Measurements from ENCODE around the gene NEK5.
"Not testable (repeated sequence)": the region's sequence is repeated elsewhere in the genome, so short reads cannot be mapped to it uniquely, and the experiment has no call there.

NEK5 gene

GRCh38 chr13:52128714-52129700, at the start of gene NEK5:
NEK5 (minus strand) TSS chr13:52129073; CDS start chr13:52127482, 1,591 bp downstream.
- DNase-seq, result peak; percentile 65

GRCh38 chr13:52177276-52177675, 48.4 kb upstream of the NEK5 start:
- no peak for DNase-seq

- DNase-seq, result not testable (repeated sequence)
Measured at GRCh38 chr13:52173970-52174369, 45.1 kb upstream of the NEK5 start.

GRCh38 chr13:52173373-52173772, 44.5 kb upstream of the NEK5 start:
- DNase-seq, result no peak

GRCh38 chr13:52171686-52172085, 42.8 kb upstream of the NEK5 start:
- not testable (repeated sequence) for DNase-seq

- not testable (repeated sequence) for DNase-seq
Measured at GRCh38 chr13:52170828-52171391, 42.0 kb upstream of the NEK5 start.

- DNase-seq, result no peak
Measured at GRCh38 chr13:52169839-52170238, 41.0 kb upstream of the NEK5 start.

GRCh38 chr13:52165411-52165810, 36.5 kb upstream of the NEK5 start:
- DNase-seq, result no peak

- DNase-seq, result no peak
Measured at GRCh38 chr13:52164989-52165388, 36.1 kb upstream of the NEK5 start.

GRCh38 chr13:52163878-52164277, 35.0 kb upstream of the NEK5 start:
- DNase-seq, result not testable (repeated sequence)

- DNase-seq, result no peak
Measured at GRCh38 chr13:52162279-52163101, 33.6 kb upstream of the NEK5 start.

GRCh38 chr13:52161181-52161646, 32.3 kb upstream of the NEK5 start:
- DNase-seq, result no peak

GRCh38 chr13:52160506-52160905, 31.6 kb upstream of the NEK5 start:
- no peak for DNase-seq

- DNase-seq, result no peak
Measured at GRCh38 chr13:52160053-52160452, 31.2 kb upstream of the NEK5 start.

GRCh38 chr13:52159159-52159982, 30.5 kb upstream of the NEK5 start, which contains the start of gene NEK3:
NEK3 (minus strand) TSS chr13:52159597; CDS start chr13:52156191, 3,406 bp downstream.
- peak; percentile 65 for DNase-seq

GRCh38 chr13:52158629-52159158, 29.8 kb upstream of the NEK5 start:
- DNase-seq, result no peak

GRCh38 chr13:52156724-52157261, 27.9 kb upstream of the NEK5 start:
- no peak for DNase-seq

GRCh38 chr13:52155177-52155576, 26.3 kb upstream of the NEK5 start:
- DNase-seq, result no peak

- DNase-seq, result no peak
Measured at GRCh38 chr13:52147225-52147624, 18.4 kb upstream of the NEK5 start.

GRCh38 chr13:52141299-52141698, 12.4 kb upstream of the NEK5 start:
- no peak for DNase-seq

- DNase-seq, result no peak
Measured at GRCh38 chr13:52137489-52137888, 8.6 kb upstream of the NEK5 start.

All from activated T-cell treated with anti-CD3 and anti-CD28 coated beads, Interleukin-2, amount 50 U/mL, for 1 hour (primary cell).